Mesenchymal stem cell (in vitro differentiated cells and primary cell): ENCODE measurements around the gene HOGA1.

Experiments
- DNase-seq: peaks from one replicate; pipeline ENCODE4 v3.0.0-alpha.2; 2013
- H2AFZ ChIP-seq: one replicate; pipeline ENCODE4 v1.6.1; 2013; ENCODE audit warnings: low read depth, mild to moderate bottlenecking, control low read depth, inconsistent platforms, low read length, moderate library complexity
- H2AK5ac ChIP-seq: 2 replicates; pipeline ENCODE4 v1.6.1; 2013; ENCODE audit warnings: low read length, moderate library complexity, mild to moderate bottlenecking, inconsistent platforms; ENCODE audit not compliant: severe bottlenecking
- H2BK120ac ChIP-seq: one replicate; pipeline ENCODE4 v1.6.1; 2013; ENCODE audit warnings: low read depth, mild to moderate bottlenecking, inconsistent platforms, low read length, moderate library complexity
- H2BK12ac ChIP-seq, 2 experiments: one replicate each; pipeline ENCODE4 v1.6.1; 2013; ENCODE audit warnings: inconsistent platforms in 2 of 2, low read length in 2 of 2, mild to moderate bottlenecking in 2 of 2, moderate library complexity in 2 of 2, control low read depth in 1 of 2
- H2BK15ac ChIP-seq: one replicate; pipeline ENCODE4 v1.6.1; 2013; ENCODE audit warnings: mild to moderate bottlenecking, low read depth, inconsistent platforms; ENCODE audit not compliant: poor library complexity, severe bottlenecking
- H2BK5ac ChIP-seq: 2 replicates; pipeline ENCODE4 v1.6.1; 2013; ENCODE audit warnings: low read depth, mild to moderate bottlenecking, low read length, control low read depth, inconsistent platforms; ENCODE audit not compliant: poor library complexity, severe bottlenecking
- H3K14ac ChIP-seq, 2 experiments: one replicate each; pipeline ENCODE4 v1.6.1; 2013; ENCODE audit warnings: inconsistent platforms in 2 of 2, low read length in 2 of 2, control low read depth in 1 of 2, mild to moderate bottlenecking in 1 of 2, moderate library complexity in 1 of 2
- H3K18ac ChIP-seq, 2 experiments: one replicate each; pipeline ENCODE4 v1.6.1; 2013; ENCODE audit warnings: inconsistent platforms in 2 of 2, low read length in 2 of 2, control low read depth in 1 of 2, low read depth in 1 of 2, mild to moderate bottlenecking in 1 of 2
- H3K23ac ChIP-seq, 2 experiments: one replicate each; pipeline ENCODE4 v1.6.1; 2013; ENCODE audit warnings: inconsistent platforms in 2 of 2, low read length in 2 of 2, mild to moderate bottlenecking in 2 of 2, moderate library complexity in 2 of 2, control low read depth in 1 of 2
- H3K27ac ChIP-seq: 2 replicates; pipeline ENCODE4 v1.5.1; 2013; ENCODE audit warnings: mild to moderate bottlenecking, moderate library complexity, low read length, control low read depth, inconsistent platforms; ENCODE audit not compliant: poor library complexity, severe bottlenecking
- H3K27me3 ChIP-seq, 2 experiments: 2 replicates each; pipeline versions ENCODE4 v1.6.1 to v1.7.0; 2013; ENCODE audit warnings: low read length in 2 of 2, mild to moderate bottlenecking in 2 of 2, moderate library complexity in 2 of 2, control low read depth in 1 of 2, inconsistent platforms in 1 of 2; ENCODE audit not compliant: control insufficient read depth in 1 of 2, insufficient read depth in 1 of 2
- H3K36me3 ChIP-seq, 2 experiments: 2 replicates each; pipeline versions ENCODE4 v1.6.1 to v1.7.0; 2013; ENCODE audit warnings: low read length in 2 of 2, control low read depth in 1 of 2, inconsistent platforms in 1 of 2, low read depth in 1 of 2, mild to moderate bottlenecking in 1 of 2; ENCODE audit not compliant: insufficient read depth in 2 of 2, control insufficient read depth in 1 of 2
- H3K4ac ChIP-seq, 2 experiments: one replicate each; pipeline ENCODE4 v1.6.1; 2013; ENCODE audit warnings: inconsistent platforms in 2 of 2, low read length in 2 of 2, mild to moderate bottlenecking in 2 of 2, moderate library complexity in 2 of 2, control low read depth in 1 of 2, low read depth in 1 of 2
- H3K4me1 ChIP-seq: 2 replicates; pipeline ENCODE4 v1.6.1; 2013; ENCODE audit warnings: low read depth, low read length, control low read depth; ENCODE audit not compliant: control insufficient read depth, insufficient read depth
- H3K4me2 ChIP-seq: 2 replicates; pipeline ENCODE4 v1.6.1; 2013; ENCODE audit warnings: low read length, mild to moderate bottlenecking, inconsistent platforms; ENCODE audit not compliant: poor library complexity, severe bottlenecking
- H3K4me3 ChIP-seq, 2 experiments: 2 replicates each; pipeline versions ENCODE4 v1.5.1 to v1.7.0; 2013; ENCODE audit warnings: low read length in 2 of 2, mild to moderate bottlenecking in 2 of 2, control low read depth in 1 of 2, low read depth in 1 of 2; ENCODE audit not compliant: insufficient read depth in 1 of 2
- H3K79me1 ChIP-seq: replicated peaks from 2 replicates; pipeline ENCODE4 v1.6.1; 2013; ENCODE audit warnings: mild to moderate bottlenecking, control low read depth, low read length, inconsistent platforms; ENCODE audit not compliant: poor library complexity, severe bottlenecking
- H3K9ac ChIP-seq: 2 replicates; pipeline ENCODE4 v1.7.0; 2013; ENCODE audit warnings: mild to moderate bottlenecking, low read length, moderate library complexity
- H3K9me3 ChIP-seq: 2 replicates; pipeline ENCODE4 v1.7.0; 2013; ENCODE audit warnings: mild to moderate bottlenecking, low read length; ENCODE audit not compliant: control insufficient read depth
- H4K8ac ChIP-seq: one replicate; pipeline ENCODE4 v1.6.1; 2013; ENCODE audit warnings: inconsistent platforms, mild to moderate bottlenecking, low read length, moderate library complexity
- H4K91ac ChIP-seq: one replicate; pipeline ENCODE4 v1.6.1; 2013; ENCODE audit warnings: mild to moderate bottlenecking, low read length, inconsistent platforms
- WGBS: methylation state at CpG from one replicate; pipeline ENCODE4 v1.1.7; 2013; ENCODE audit warnings: mixed read lengths; 5-methylcytosine and 5-hydroxymethylcytosine counted together

Gene HOGA1

DNA sequence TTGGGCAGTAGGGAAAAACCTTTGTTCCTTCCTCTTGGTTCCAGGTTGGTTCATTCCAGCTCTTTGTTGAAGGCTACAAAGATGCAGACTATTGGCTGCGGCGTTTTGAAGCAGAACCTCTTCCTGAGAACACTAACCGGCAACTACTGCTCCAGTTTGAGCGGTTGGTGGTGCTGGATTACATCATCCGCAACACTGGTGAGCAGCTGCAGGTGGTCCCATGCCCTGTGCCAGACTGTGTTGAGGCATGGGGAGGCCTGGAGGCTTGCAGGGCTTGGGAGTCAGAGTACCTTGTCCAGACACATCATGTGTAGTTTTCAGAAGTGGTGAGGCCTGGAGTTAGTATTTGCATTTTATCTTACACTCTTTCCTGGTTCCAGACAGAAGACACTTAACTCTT lies 72.6 kb downstream of the HOGA1 start:
- 96% methylated on average over 5 of the region's 5 CpGs for WGBS

GRCh38 chr10:97659589-97659988 lies 75.4 kb downstream of the HOGA1 start:
- H3K4ac ChIP-seq: no peak overlapping the region
- no peak overlapping the region for H2AFZ ChIP-seq
- H3K27me3 ChIP-seq: no peaks in the 10 kb centered on the region
- H2AK5ac ChIP-seq: no peak overlapping the region
- H2BK120ac ChIP-seq: no peak overlapping the region
- H3K27ac ChIP-seq: no peak overlapping the region
- WGBS: 47% methylated on average over 1 of the region's 1 CpG
- H3K4me3 ChIP-seq: no peak overlapping the region
- no peak overlapping the region for H3K9ac ChIP-seq
- peaks cover 2% of the 10 kb centered on the region for H3K4me1 ChIP-seq
- no peak overlapping the region for H3K14ac ChIP-seq
- H3K79me1 ChIP-seq: peaks cover 11% of the 10 kb centered on the region
- peaks cover 26 to 78% of the 10 kb centered on the region in 2 experiments for H3K36me3 ChIP-seq
- H3K18ac ChIP-seq: no peak overlapping the region
- no peak overlapping the region for H3K23ac ChIP-seq
- H3K4me2 ChIP-seq: no peak overlapping the region
- H2BK15ac ChIP-seq: no peak overlapping the region
- no peak overlapping the region for H4K8ac ChIP-seq
- DNase-seq: peak; percentile 13
- H4K91ac ChIP-seq: no peak overlapping the region
- no peaks in the 10 kb centered on the region for H3K9me3 ChIP-seq
- H2BK5ac ChIP-seq: no peak overlapping the region
- H2BK12ac ChIP-seq: no peak overlapping the region

More for the DNA sequence above, 72.6 kb downstream of the HOGA1 start:
- Histone ChIP-seq H2BK12ac (no peak overlapping the region), H3K14ac (no peak overlapping the region), H3K27ac (no peak overlapping the region), H2BK120ac (no peak overlapping the region), H3K4me3 (no peak overlapping the region), H4K8ac (no peak overlapping the region), H3K4me2 (no peak overlapping the region), H3K27me3 (no peaks in the 10 kb centered on the region), H4K91ac (peak overlapping the region; percentile 50), H3K79me1 (peaks cover 9% of the 10 kb centered on the region), H2AK5ac (no peak overlapping the region), H3K18ac (no peak overlapping the region), H2AFZ (no peak overlapping the region), H2BK5ac (no peak overlapping the region), H3K23ac (no peak overlapping the region), H2BK15ac (no peak overlapping the region), H3K4ac (no peak overlapping the region), H3K36me3 (peaks cover 24 to 79% of the 10 kb centered on the region in 2 experiments), H3K4me1 (peaks cover 2% of the 10 kb centered on the region), H3K9me3 (no peaks in the 10 kb centered on the region), H3K9ac (no peak overlapping the region)
- no peak for DNase-seq
